Mammary epithelial cell (primary cell): ENCODE results near the gene PTBP2.
"Not testable (repeated sequence)": the region's sequence is repeated elsewhere in the genome, so short reads cannot be mapped to it uniquely, and the experiment has no call there.

Experiments used
- CTCF ChIP-seq, 2 donors: IDR thresholded peaks in 1 of 2; conservative IDR thresholded peaks in 1 of 2; 2 replicates each; pipeline ENCODE4 v1.5.1; 2011 to 2012; ENCODE audit warnings: inconsistent platforms in 2 of 2, low read length in 2 of 2, mild to moderate bottlenecking in 2 of 2, control low read depth in 1 of 2, low read depth in 1 of 2; ENCODE audit not compliant: insufficient read depth in 1 of 2; ENCODE audit errors: extremely low read depth in 1 of 2
- EZH2 ChIP-seq: IDR thresholded peaks from 2 replicates; pipeline ENCODE4 v1.6.1; 2012; ENCODE audit warnings: low read length, inconsistent platforms, borderline replicate concordance

GRCh38 chr1:96801696-96802095 lies 80.1 kb downstream of the PTBP2 start:
- not testable (repeated sequence) for TF ChIP-seq CTCF (conservative IDR thresholded peaks at IDR 0.05 in 1 of 2, IDR thresholded peaks at IDR 0.05 in 1 of 2; ENCODE audit: extremely low read depth in 1 of 2, insufficient read depth in 1 of 2, low read depth in 1 of 2, low read length in 2 of 2); EZH2
